KMS-11 (cell line): Measurements from ENCODE around the gene SIRT1.
"Not testable (repeated sequence)": the region's sequence is repeated elsewhere in the genome, so short reads cannot be mapped to it uniquely, and the experiment has no call there.

Experiments used
- H2AFZ ChIP-seq: fragments of 200-600 bp; sonication (generic); 2 replicates; pipeline ENCODE4 v1.6.1; 2016; ENCODE audit warnings: antibody characterized with exemption, mixed run types, low read depth
- H3K27ac ChIP-seq: fragments of 200-600 bp; sonication (generic); 2 replicates; pipeline ENCODE4 v1.6.1; 2016; ENCODE audit warnings: mild to moderate bottlenecking, mixed run types
- H3K27me3 ChIP-seq: fragments of 200-600 bp; sonication (generic); 2 replicates; pipeline ENCODE4 v1.6.1; 2017; ENCODE audit warnings: mild to moderate bottlenecking, low read depth, mixed run types, moderate library complexity; ENCODE audit not compliant: insufficient read depth
- H3K36me3 ChIP-seq: fragments of 200-600 bp; sonication (generic); 2 replicates; pipeline ENCODE4 v1.6.1; 2017; ENCODE audit warnings: mild to moderate bottlenecking, mixed run types; ENCODE audit not compliant: insufficient read depth
- H3K4me1 ChIP-seq: fragments of 200-600 bp; sonication (generic); 2 replicates; pipeline ENCODE4 v1.6.1; 2016; ENCODE audit warnings: mild to moderate bottlenecking, low read depth, mixed run types; ENCODE audit not compliant: poor library complexity, severe bottlenecking
- H3K4me2 ChIP-seq: fragments of 200-600 bp; sonication (generic); 2 replicates; pipeline ENCODE4 v1.7.0; 2016; ENCODE audit warnings: mild to moderate bottlenecking, mixed run types
- H3K4me3 ChIP-seq: fragments of 200-600 bp; sonication (generic); IDR thresholded peaks from 2 replicates; pipeline ENCODE4 v1.6.1; 2017; ENCODE audit warnings: low read depth, low read length, mixed read lengths; ENCODE audit not compliant: insufficient read depth
- H3K79me2 ChIP-seq: fragments of 200-600 bp; sonication (generic); 2 replicates; pipeline ENCODE4 v1.6.1; 2016; ENCODE audit warnings: low read depth, mixed run types; ENCODE audit not compliant: insufficient read depth
- H3K9ac ChIP-seq: fragments of 200-600 bp; sonication (generic); 2 replicates; pipeline ENCODE4 v1.6.1; 2016; ENCODE audit warnings: mild to moderate bottlenecking, mixed run types
- H4K20me1 ChIP-seq: fragments of 200-600 bp; sonication (generic); 2 replicates; pipeline ENCODE4 v1.6.1; 2016; ENCODE audit warnings: mild to moderate bottlenecking, mixed run types; ENCODE audit not compliant: insufficient read depth
- TF ChIP-seq, protein P1 (sequence below): fragments of 200-600 bp; sonication (generic); conservative IDR thresholded peaks from 2 replicates; pipeline ENCODE4 v1.6.1; 2017; ENCODE audit warnings: low read depth, mild to moderate bottlenecking, antibody characterized with exemption, low read length, moderate library complexity, mixed read lengths

The SIRT1 gene

DNA sequence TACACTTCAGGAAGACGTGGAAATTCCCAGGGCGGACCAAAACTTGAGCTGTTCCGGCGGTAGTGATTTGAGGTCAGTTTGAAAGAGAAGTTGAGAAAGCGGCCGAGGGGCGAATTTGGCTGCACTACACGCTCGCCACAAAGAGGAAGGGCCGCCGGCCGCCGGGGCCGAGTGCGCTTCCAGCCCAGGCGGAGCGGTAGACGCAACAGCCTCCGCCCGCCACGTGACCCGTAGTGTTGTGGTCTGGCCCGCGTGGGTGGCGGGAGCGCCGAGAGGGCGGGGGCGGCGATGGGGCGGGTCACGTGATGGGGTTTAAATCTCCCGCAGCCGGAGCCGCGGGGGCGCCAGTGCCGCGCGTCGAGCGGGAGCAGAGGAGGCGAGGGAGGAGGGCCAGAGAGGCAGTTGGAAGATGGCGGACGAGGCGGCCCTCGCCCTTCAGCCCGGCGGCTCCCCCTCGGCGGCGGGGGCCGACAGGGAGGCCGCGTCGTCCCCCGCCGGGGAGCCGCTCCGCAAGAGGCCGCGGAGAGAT is at the start of gene SIRT1:
Gene SIRT1 (plus strand): TSS at position 344 of the 529 bp plus-strand sequence. CDS start 66 bp downstream, at position 410.
- H3K79me2 ChIP-seq: peaks cover 29% of the 10 kb centered on the region
- H3K4me2 ChIP-seq: peak within 1 kb of the TSS; percentile 95
- no peaks in the 10 kb centered on the region for H4K20me1 ChIP-seq
- peaks cover 14% of the 10 kb centered on the region for H3K4me1 ChIP-seq
- H3K36me3 ChIP-seq: no peaks in the 10 kb centered on the region; the same call in 1 of the 2 replicates
- peak within 1 kb of the TSS; percentile 52; the same call in 1 of the 2 replicates for H3K9ac ChIP-seq
- H2AFZ ChIP-seq: peak within 1 kb of the TSS; percentile 97
- no peak within 1 kb of the TSS for H3K4me3 ChIP-seq
- TF ChIP-seq, protein P1, sequence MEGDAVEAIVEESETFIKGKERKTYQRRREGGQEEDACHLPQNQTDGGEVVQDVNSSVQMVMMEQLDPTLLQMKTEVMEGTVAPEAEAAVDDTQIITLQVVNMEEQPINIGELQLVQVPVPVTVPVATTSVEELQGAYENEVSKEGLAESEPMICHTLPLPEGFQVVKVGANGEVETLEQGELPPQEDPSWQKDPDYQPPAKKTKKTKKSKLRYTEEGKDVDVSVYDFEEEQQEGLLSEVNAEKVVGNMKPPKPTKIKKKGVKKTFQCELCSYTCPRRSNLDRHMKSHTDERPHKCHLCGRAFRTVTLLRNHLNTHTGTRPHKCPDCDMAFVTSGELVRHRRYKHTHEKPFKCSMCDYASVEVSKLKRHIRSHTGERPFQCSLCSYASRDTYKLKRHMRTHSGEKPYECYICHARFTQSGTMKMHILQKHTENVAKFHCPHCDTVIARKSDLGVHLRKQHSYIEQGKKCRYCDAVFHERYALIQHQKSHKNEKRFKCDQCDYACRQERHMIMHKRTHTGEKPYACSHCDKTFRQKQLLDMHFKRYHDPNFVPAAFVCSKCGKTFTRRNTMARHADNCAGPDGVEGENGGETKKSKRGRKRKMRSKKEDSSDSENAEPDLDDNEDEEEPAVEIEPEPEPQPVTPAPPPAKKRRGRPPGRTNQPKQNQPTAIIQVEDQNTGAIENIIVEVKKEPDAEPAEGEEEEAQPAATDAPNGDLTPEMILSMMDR: no peak
- peak within 1 kb of the TSS; percentile 39 for H3K27ac ChIP-seq
- H3K27me3 ChIP-seq: no peaks in the 10 kb centered on the region

- H3K36me3 ChIP-seq, H3K4me2 ChIP-seq, H4K20me1 ChIP-seq, H3K79me2 ChIP-seq, H3K9ac ChIP-seq, H3K4me1 ChIP-seq, H2AFZ ChIP-seq, H3K27me3 ChIP-seq, H3K4me3 ChIP-seq, H3K27ac ChIP-seq: not testable (repeated sequence)
Observed at GRCh38 chr10:67835541-67836394, 48.7 kb upstream of the SIRT1 start.

DNA sequence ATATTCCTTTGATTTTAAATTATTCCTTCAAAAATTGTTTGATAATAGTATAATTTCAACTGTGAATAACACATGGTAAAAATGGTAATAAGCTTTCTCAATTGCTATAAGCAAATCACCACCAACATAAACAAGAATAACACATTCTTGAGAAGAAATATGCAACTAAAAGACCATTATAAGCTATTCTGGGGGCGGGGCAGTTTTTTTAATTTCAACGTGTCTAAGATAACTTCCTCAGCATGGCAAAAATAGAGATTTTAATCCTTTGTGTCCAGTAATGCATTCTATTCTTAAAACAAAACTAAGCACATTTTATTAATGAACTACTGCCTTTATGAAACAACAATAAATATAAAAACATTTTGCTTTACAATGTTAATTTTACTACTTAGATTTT is 48.0 kb upstream of the SIRT1 start:
- Histone ChIP-seq H3K36me3 (no peaks in the 10 kb centered on the region; the same call in 1 of the 2 replicates), H3K9ac (no peak overlapping the region), H3K27me3 (no peaks in the 10 kb centered on the region), H3K79me2 (no peaks in the 10 kb centered on the region), H3K4me3 (no peak overlapping the region), H3K27ac (no peak overlapping the region), H4K20me1 (no peaks in the 10 kb centered on the region), H3K4me2 (no peak overlapping the region), H3K4me1 (no peaks in the 10 kb centered on the region), H2AFZ (no peak overlapping the region)
- TF ChIP-seq, protein P1: no peak

DNA sequence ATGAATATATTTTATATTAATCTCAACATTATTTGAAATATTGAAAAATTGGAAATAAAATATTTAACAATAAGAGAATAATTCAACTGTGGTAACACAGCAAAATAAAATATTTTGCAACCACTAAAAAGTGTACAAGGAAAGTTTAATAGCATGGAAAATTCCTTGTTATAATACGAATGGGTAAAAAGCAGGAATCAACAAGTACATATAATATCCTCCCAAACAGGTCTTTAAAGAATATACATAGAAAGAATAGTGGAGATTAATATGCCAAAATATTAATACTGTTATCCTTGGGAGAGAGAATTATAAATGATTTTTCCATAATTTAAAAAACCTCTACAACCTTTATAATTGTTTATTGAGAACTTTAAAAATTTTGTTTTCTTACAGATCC is 47.5 kb upstream of the SIRT1 start:
- Histone ChIP-seq H3K4me1 (no peaks in the 10 kb centered on the region), H3K27ac (no peak overlapping the region), H3K4me3 (no peak overlapping the region), H3K27me3 (no peaks in the 10 kb centered on the region), H2AFZ (no peak overlapping the region), H4K20me1 (no peaks in the 10 kb centered on the region), H3K36me3 (no peaks in the 10 kb centered on the region; the same call in 1 of the 2 replicates), H3K9ac (no peak overlapping the region), H3K79me2 (no peaks in the 10 kb centered on the region), H3K4me2 (no peak overlapping the region)
- TF ChIP-seq, protein P1: no peak
